ENCODE measurements around the gene HES3. TPM values are rescaled to one million over a fixed set of nuclear protein-coding genes. Genes with fewer than 3 reads are reported as not detected.

HES3 gene
- polyA plus RNA-seq, 3 donors: not detected

DNA sequence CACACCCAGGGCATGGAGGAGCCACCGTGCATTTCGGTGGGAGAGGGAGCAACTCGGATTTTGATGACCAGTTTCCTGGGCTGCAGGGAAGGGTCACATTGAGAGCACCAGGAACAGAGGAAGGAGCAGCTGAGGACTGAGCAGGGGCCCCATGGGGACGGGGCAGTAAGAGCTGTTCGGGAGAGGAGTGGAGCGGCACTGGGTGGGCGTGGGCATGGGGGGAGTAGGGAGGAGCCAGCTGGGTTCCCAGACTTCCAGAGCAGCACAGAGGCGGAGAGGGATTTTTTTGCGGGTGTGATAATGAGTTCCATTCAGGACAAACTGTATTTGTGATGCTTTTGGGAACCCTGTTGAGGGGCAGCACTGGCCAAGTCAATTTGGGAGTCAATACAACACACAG lies 34.3 kb downstream of the HES3 start:
- DNase-seq: no peak

DNA sequence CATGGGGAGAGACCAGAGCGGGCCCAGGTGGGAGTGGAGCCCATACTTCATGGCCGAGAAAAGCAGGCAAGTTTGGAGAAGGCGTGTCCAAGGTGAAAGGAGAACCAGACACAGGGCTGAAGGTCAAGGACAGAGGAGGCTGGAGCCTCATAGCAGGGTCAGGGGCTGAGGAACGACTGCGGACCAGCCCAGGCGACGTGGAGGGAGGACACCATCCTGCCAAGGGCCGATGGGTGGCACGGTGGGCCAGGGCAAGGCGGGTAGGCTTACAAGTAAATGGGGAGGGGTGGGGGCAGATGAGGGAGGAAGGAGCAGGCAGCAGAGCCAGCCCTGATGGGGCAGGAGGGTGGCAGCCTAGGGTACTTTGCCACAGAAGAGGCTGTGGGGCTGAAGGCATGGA lies 35.1 kb downstream of the HES3 start:
- no peak for DNase-seq

DNA sequence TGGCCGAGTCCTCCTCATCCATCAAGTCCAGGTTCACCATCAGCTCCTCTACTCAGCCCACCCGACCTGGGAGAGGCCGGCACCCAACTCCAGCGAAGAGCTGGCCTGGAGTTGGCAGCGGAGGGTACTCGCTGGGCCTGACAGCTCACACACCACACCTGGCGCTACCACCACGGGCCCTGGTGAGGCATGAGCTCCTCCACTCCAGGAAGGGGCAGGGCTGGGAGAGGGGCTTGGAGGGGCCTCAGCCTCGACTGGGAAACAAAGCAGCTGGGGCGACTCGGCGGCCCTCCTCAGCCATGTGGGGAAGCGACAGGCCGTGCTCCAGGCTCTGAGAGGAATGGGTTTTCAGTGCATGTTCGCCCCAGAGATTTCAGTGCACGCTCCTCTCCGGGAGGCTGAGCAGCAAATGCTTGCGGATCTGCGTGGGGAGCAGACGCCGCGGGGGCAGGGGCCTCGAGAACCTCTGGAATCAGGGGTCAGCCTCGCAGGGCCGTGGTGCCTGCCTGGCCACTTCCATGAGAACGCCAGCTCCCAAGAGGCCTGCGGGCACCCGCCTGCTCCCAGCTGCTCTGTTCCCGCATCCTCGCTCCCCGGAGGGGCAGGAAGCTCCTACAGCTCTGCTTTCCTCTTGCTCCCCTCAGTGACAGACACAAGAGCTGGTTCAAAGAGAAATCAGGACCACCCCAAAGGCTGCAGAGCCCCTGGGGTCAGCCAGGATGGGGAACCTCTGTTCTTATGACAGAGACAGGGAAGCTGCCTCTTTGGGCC lies 35.8 kb downstream of the HES3 start:
- DNase-seq: no peak

DNA sequence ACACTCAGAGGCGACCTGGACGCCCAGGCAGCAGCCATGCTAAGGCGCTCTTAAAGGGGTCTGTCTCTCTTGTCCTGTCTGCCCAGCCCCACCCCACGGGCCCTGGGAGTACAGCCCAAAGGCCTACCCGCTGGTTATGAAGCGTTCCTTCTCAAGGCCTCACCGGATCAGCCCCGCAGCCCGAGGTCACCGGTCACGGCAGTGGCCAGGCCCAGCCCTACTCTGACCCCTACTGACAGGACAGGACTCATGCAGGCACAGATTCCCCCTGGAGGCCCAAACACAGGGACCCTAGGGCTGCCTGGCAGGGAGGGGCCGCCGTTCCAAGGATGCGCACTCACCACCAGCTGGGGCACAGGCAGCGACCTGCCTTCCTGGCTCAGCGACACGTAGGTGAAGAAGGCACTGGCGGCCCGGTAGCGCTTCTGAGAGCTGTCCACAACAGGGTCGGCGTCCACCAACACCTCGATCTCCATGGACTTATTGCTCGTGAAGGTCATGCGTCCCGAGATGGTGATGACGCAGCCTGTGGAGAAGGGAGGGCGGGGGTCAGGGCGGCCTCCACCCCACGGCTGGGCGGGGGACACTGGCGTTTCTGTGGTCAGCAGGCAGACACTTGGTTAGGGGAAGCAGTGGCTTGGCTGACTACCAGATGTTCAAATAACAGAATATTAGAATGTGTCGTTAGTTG lies 36.9 kb downstream of the HES3 start:
- DNase-seq: no peak

DNA sequence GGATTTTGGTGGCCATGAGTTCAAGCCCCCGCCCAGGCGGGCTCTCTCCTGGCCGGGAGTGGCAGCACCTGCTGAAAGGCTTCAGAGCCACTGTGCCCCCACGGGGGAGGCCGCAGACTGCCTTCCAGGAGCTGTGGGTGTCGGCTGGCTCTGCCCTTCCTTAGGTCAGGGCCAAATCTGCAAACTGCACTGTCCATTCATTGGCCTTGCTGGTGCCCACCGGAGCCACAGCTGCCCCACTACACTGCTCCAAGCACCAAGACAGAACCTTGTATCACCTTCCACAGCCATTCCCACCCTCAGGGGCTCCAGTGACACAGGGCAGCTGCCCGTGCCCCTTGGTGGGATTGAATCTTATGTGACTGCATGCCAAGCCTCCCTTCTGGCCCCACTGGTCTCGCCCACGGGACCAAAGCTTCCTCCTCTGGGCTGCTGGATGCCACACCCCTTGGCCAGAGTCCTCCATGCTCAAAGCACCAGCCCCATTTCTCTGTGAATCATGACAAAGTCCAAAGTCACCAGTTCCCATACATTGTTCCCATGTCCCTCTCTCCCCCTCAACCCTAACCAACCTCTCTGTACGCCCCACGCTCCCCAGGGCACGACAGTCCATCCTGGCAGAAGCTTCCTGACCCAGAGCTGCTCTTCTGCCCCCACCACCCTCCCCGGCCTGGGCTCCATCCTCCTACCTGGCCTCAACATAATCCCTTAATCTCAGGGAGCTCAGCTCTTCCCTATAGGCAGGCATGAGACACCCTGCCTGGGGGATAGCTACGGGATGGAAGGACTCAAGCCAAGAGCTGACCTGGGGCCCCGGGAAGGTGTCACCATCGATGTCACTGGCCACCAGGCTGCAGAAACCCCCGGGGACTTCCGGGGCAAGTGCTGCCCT lies 37.8 kb downstream of the HES3 start:
- DNase-seq: no peak

DNA sequence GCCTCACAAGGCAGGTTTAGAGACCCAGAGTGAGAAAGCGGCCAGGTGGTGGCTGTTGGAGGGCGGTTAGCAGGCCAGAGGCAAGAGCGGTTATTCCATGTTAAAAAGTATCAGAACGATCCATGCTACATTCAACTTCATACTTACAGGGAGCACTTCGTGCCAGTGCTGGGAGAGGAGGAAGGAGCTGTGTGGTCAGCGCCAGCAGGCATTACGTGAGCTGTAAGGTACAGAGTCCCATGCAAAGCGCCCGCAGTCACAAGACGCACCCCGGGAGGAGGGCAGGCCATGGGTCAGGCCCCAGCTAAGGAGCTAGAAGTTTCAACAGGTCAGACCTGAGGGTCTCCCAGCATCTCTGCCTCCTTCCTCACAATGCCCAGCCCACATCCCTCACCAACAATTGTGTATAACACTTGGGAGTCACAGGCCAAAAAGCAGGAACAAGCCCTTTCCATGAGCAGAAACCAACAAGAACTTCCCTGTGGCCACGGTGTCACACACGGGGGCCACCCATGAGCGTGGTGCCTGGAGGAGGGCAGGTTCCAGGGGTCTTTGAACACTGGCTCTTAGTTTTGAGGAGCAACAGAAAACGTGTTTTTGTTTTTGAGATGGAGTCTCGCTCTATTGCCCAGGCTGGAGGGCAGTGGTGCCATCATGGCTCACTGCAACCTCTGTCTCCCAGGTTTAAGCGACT lies 38.7 kb downstream of the HES3 start:
- no peak for DNase-seq

DNA sequence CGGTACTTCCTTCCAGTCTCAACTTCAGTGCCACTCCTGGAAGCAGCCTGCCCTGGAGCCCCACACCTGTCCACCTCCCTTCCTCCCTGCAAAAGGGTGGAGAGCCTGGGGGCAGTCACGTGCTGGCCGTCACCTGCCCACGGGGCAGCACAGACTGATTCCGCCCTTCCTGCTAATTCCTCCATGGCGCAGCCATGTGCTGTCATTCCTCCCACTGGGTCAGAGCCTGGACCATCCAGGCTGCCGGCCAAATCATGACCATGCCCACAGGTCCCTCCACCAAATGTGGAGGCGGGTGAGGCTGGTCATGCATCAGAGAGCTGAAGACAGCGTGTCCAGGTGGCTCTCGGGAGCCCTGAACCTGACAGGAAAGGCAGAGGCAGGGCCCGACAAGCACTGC lies 41.4 kb downstream of the HES3 start:
- DNase-seq: no peak

DNA sequence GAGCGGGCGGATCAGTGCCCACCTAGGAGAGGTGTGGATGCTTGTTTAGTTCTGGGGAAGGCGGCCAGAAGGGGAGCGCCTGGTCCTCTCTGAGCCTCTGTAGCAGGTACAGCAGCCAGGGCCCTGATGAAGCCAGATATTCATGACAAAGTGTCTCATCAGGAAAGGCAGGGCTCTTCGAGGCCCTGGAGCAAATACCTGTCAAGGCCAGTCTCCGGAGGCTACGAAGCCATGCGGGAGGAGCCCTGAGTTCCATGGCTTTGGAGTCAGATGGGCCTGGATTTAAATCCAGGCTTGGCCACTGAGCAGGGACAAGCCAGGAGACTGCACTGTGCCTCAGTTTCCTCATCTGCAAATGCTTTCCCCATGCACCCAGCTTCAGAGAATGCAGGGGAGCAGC lies 42.3 kb downstream of the HES3 start:
- no peak for DNase-seq

DNA sequence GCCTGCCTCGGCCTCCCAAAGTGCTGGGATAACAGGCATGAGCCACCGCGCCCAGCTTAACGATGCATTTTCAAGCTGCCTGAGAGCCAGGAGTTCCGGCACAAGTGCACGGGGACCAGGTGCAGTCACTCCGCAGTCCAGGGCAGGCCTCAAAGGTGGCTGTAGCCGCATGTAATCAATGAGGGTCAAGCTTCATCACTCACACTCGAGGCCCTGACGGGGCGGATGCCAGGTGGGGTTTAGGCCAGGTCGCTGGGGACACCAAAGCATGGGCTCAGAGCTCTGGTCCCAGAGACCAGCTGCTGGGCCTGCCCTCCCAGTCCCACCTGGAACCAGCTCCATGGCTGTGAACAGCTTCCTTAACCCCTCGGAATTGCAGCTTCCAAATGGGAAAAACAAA lies 43.0 kb downstream of the HES3 start:
- no peak for DNase-seq

DNA sequence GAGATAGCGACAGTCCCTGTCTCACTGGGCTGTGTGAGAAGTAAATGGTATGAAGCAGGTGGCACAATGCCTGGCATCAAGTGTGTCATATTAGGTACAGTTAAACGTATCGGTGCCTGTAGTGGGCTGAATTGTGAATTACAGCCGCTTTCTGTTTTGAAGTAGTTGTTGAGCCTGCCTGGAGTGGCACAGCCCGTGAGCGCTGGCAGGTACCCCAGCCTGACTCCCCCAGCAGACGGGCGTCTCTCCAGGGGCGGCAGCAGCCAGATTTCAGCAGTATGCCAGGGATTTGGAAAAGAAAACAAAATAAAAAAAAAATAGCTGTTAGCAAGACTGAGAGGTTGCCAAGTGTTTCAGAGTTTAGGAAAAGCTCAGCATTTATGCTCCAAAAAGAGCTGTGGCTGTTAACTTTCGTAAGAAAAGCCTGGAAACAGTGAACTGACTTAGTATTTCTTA lies 43.5 kb downstream of the HES3 start:
- DNase-seq: no peak

DNA sequence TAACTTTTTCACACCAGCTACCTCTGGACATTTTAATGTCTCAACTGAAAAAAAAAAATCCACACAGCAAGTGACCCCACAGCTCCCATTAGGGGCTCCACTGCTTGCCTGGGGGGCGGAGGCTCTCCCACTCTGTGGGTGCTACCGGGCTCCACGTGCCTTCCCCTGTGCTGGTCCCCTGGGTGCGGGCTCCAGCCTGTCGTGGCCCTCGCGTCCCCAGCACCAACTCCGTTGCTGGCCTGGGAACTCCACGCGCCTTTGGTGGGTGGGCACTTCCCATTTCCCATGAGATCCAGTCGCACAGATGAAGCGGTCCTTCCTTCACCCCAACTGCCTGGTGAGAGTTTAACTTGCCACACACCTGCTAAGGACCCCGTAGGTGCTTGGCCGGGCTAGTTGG lies 44.0 kb downstream of the HES3 start:
- DNase-seq: no peak

DNA sequence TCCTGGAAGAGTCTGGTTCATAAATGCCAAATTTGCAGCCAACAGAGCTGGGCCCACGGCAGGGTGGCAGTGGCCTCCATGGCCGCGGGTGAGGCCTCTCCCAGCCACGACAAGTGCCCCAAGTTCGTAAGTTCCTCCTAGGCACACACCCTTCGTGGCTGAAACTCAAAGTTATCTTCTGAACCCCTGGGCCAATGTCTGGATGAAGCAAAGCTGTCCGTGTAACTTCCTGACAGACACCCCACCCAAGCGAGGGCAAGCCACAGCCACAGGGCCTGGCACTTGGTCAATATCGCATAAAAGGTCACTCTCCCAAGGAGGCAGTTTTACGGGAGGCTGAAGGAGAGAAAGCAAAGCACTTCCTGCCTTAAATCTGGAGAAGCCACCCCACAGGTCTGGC lies 44.7 kb downstream of the HES3 start:
- DNase-seq: no peak

DNA sequence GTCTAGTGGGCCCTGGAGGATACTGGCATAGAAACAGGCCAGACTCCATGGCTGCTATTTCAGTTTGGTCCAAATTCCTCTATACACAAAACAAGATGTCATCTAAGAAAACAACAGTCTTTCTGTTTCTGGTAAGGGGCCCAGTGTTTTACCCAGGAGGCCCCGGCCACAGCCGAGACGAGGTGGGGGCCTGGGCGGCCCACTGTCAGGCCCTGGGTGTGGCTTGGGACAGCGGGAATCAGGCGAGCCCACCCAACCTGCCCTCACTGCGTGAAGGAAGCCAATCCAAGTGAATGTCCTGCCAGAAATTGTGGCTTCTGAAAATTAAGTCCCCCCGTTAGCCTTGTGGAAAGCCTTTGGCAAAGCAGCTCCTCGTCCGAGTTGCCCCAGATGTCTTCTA lies 48.1 kb downstream of the HES3 start:
- no peak for DNase-seq

DNA sequence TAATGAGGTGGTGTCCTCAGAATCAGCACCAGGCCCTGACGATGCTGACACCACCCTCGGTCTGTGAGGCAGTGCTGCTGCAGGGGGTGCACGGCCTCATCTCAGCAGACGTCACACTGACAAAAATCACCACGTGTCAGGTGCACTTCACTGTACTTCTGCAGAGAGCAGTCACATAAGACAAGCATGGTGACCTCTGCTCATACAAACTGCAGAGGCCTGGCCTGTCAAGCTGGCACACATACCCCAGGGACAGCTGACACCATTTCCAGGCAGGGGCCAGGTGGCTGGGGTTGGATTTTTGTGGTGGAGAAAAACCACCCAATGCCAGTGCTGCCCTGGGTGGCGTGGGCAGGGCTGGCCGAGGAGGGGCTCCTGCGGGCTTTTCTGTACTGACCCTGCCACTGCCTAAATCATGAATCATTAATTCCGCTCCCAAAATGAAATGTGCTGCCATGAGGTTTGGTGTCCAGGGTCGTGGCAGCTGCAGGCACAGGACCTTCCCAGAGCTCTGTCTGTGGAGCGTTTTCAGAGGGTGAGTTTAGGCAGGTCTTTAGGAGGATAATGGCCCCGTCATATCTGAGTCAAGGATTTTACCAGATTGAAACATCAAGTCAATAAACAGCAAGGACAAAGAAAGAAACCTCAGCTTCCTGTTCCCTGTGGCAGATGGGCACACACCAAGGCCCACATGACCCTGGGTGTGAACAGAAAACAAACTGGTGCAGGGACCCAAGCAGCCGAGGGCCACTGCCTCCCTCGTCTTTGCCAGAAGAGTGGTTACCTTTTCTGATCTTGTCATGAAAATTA lies 50.3 kb downstream of the HES3 start:
- DNase-seq: no peak

DNA sequence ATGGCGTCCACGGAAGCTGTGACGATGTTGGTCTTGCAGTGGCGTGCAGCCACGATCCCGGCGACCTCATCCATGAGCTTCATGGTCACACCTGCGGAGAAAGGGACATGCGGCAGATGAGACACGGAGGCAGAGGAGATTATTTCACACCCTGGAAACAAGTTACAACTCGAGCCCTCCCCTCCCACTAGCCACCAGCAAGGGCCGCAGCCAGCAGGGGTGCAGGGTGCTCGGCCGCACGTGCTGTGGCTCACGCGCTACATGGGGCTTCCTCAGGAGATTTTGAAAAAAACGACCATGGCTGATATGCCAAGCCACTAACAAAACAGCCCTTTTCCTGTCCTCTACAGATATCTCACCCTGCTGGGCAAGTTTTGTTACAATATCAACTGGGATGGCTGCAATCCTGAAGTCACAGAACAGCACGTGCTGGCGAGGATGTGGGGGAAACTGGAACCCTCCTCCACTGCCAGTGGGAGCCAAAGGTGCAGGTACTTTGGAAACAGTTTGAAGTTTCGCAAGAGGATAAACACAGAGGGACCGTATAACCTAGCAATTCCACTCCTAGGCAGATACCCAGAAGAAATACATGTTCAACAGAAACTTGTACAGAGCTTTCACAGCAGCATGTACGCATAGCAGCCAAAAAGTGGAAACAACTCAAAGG lies 51.0 kb downstream of the HES3 start:
- no peak for DNase-seq

Other genes with a start within 250 kb of the HES3 start
- 1 to 10 TPM; 3.1 to 5.3 (median 4.1) TPM for gene KCNAB2, start 198.3 kb upstream of the HES3 start, polyA plus RNA-seq (ENCODE audit: insufficient read length in 3 of 3)
- under 1 TPM; 0.30 to 0.78 (median 0.41) TPM for gene CHD5, start 63.9 kb upstream of the HES3 start, polyA plus RNA-seq (ENCODE audit: insufficient read length in 3 of 3)
- 100 to 1,000 TPM; 506 to 557 (median 512) TPM for gene RPL22, start 44.6 kb upstream of the HES3 start, polyA plus RNA-seq (ENCODE audit: insufficient read length in 3 of 3)
- 10 to 100 TPM; 19.5 to 40.4 (median 39.7) TPM for gene RNF207, start 38.1 kb upstream of the HES3 start, polyA plus RNA-seq (ENCODE audit: insufficient read length in 3 of 3)
- gene ICMT, start 8.2 kb upstream of the HES3 start, polyA plus RNA-seq (ENCODE audit: insufficient read length in 3 of 3): 10 to 100 TPM; 55.5 to 63.4 (median 58.7) TPM
- gene GPR153, start 16.9 kb downstream of the HES3 start, polyA plus RNA-seq (ENCODE audit: insufficient read length in 3 of 3): 1 to 10 TPM; 6.7 to 9.4 (median 7.0) TPM
- gene ACOT7, start 149.6 kb downstream of the HES3 start, polyA plus RNA-seq (ENCODE audit: insufficient read length in 3 of 3): 10 to 100 TPM; 32.8 to 39.4 (median 36.8) TPM
- gene HES2, start 175.7 kb downstream of the HES3 start, polyA plus RNA-seq (ENCODE audit: insufficient read length in 3 of 3): under 1 TPM; 0.33 to 0.46 (median 0.40) TPM
- 10 to 100 TPM; 19.6 to 21.5 (median 21.5) TPM for gene ESPN, start 180.6 kb downstream of the HES3 start, polyA plus RNA-seq (ENCODE audit: insufficient read length in 3 of 3)
- gene TNFRSF25, start 222.0 kb downstream of the HES3 start, polyA plus RNA-seq (ENCODE audit: insufficient read length in 3 of 3): 10 to 100 TPM; 14.0 to 22.5 (median 20.2) TPM
- gene PLEKHG5, start 247.5 kb downstream of the HES3 start, polyA plus RNA-seq (ENCODE audit: insufficient read length in 3 of 3): 10 to 100 TPM; 16.3 to 25.1 (median 19.6) TPM

Data from renal pelvis (tissue), 4 donors.